ENCODE data around the gene TTBK1.

Gene TTBK1

DNA sequence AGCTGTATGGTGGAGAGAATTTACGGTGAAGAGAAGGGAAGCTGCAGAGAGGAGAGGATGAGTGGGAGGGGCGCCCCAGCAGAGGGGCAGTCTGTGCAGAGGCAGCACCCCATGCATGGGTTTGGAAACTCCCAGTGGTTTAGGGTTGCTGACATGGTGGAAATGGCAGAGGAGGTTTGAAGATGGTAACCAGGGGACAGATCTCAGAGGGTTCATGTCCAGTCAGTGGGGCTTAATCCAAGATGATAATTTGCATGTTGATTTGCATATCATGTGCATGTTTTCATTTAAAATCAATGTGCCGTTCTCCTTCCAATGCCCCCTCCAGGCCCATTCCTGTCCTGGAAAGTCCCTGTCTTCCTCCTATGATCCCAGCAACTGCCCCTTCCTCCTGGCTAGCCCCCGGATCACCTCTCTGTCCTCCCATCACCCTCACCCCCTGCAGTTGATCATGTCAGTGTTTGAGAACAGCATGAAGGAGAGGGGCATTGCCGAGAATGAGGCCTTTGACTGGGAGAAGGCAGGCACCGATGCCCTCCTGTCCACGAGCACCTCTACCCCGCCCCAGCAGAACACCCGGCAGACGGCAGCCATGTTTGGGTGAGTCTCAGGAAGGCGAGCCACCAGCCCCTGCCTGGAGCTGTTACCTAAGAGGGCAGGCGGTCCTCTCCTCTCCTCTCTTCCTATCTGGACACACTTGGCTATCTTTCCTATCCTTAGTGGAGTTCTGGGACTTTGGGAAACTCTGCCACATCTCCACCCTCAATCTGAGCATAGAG, 14.3 kb downstream of the TTBK1 start:
- Histone ChIP-seq H3K27me3 (ENCODE audit: insufficient read depth, low read length) (no peaks in the 10 kb centered on the region), H3K9me3 (ENCODE audit: insufficient read depth, low read depth, low read length) (no peaks in the 10 kb centered on the region), H3K9ac (ENCODE audit: low read depth, low read length) (no peak overlapping the region), H3K4me1 (ENCODE audit: insufficient read depth, low read length) (no peaks in the 10 kb centered on the region), H3K27ac (ENCODE audit: low read length) (no peak overlapping the region), H3K4me3 (ENCODE audit: low read length) (no peak overlapping the region), H3K36me3 (ENCODE audit: insufficient read depth, low read depth, low read length) (no peaks in the 10 kb centered on the region)

DNA sequence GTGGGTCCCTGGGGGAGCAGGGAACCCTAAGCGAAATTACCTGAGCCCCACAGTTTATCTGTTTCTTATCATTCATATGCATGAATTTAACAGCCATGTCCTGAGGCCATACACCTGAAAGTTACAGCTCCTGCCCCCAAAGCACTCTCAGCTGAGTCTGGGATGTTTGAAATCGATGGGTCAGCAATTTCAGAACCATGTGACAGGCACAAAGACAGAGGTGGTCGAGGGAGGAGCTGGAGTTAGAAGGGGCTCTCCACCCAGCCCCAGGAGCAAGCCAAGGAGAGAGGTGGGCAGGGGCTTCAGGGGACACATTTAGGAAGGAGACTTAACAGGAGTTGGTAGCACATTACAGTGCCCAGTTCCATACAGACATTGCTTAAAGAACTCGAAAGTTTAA, 14.9 kb downstream of the TTBK1 start:
- Histone ChIP-seq H3K27ac (ENCODE audit: low read length) (no peak overlapping the region), H3K36me3 (ENCODE audit: insufficient read depth, low read depth, low read length) (no peaks in the 10 kb centered on the region), H3K9me3 (ENCODE audit: insufficient read depth, low read depth, low read length) (no peaks in the 10 kb centered on the region), H3K4me3 (ENCODE audit: low read length) (no peak overlapping the region), H3K4me1 (ENCODE audit: insufficient read depth, low read length) (no peaks in the 10 kb centered on the region), H3K9ac (ENCODE audit: low read depth, low read length) (no peak overlapping the region), H3K27me3 (ENCODE audit: insufficient read depth, low read length) (no peaks in the 10 kb centered on the region)

GRCh38 chr6:43258807-43259686, 15.8 kb downstream of the TTBK1 start:
- Histone ChIP-seq H3K4me1 (ENCODE audit: insufficient read depth, low read length) (no peaks in the 10 kb centered on the region), H3K36me3 (ENCODE audit: insufficient read depth, low read depth, low read length) (no peaks in the 10 kb centered on the region), H3K27me3 (ENCODE audit: insufficient read depth, low read length) (no peaks in the 10 kb centered on the region), H3K9me3 (ENCODE audit: insufficient read depth, low read depth, low read length) (no peaks in the 10 kb centered on the region), H3K4me3 (ENCODE audit: low read length) (no peak overlapping the region), H3K9ac (ENCODE audit: low read depth, low read length) (no peak overlapping the region), H3K27ac (ENCODE audit: low read length) (no peak overlapping the region)

- no peaks in the 10 kb centered on the region for H3K9me3 ChIP-seq (ENCODE audit: insufficient read depth, low read depth, low read length)
- H3K4me1 ChIP-seq (ENCODE audit: insufficient read depth, low read length), result no peaks in the 10 kb centered on the region
- no peaks in the 10 kb centered on the region for H3K27me3 ChIP-seq (ENCODE audit: insufficient read depth, low read length)
- H3K27ac ChIP-seq (ENCODE audit: low read length), result no peak overlapping the region
- no peaks in the 10 kb centered on the region for H3K36me3 ChIP-seq (ENCODE audit: insufficient read depth, low read depth, low read length)
- H3K4me3 ChIP-seq (ENCODE audit: low read length), result no peak overlapping the region
- H3K9ac ChIP-seq (ENCODE audit: low read depth, low read length), result no peak overlapping the region
These were observed 17.5 kb downstream of the TTBK1 start for GRCh38 chr6:43260791-43261190.

DNA sequence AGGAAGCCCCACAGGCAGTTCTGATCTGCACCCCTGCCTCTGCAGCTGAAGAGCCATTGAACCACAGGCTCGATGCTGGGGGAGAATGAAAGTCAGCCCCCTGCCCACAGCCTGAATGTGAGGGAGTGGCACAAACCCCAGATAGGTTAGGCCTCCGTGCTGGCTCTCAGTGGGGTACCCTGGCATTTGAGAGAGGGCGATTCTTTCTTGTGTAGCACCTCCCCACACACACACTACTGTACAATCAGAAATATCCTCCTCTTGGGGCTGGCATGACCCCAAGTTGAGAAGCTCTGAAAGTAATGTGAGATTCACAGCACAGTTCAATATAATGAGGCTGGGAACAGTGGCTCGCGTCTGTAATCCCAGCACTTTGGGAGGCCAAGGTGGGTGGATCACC, 17.9 kb downstream of the TTBK1 start:
- Histone ChIP-seq H3K27ac (ENCODE audit: low read length) (no peak overlapping the region), H3K36me3 (ENCODE audit: insufficient read depth, low read depth, low read length) (no peaks in the 10 kb centered on the region), H3K9me3 (ENCODE audit: insufficient read depth, low read depth, low read length) (no peaks in the 10 kb centered on the region), H3K27me3 (ENCODE audit: insufficient read depth, low read length) (no peaks in the 10 kb centered on the region), H3K4me3 (ENCODE audit: low read length) (no peak overlapping the region), H3K9ac (ENCODE audit: low read depth, low read length) (no peak overlapping the region), H3K4me1 (ENCODE audit: insufficient read depth, low read length) (no peaks in the 10 kb centered on the region)

GRCh38 chr6:43262000-43262779, 18.9 kb downstream of the TTBK1 start:
- Histone ChIP-seq H3K9me3 (ENCODE audit: insufficient read depth, low read depth, low read length) (no peaks in the 10 kb centered on the region), H3K27ac (ENCODE audit: low read length) (no peak overlapping the region), H3K4me3 (ENCODE audit: low read length) (no peak overlapping the region), H3K36me3 (ENCODE audit: insufficient read depth, low read depth, low read length) (no peaks in the 10 kb centered on the region), H3K27me3 (ENCODE audit: insufficient read depth, low read length) (no peaks in the 10 kb centered on the region), H3K4me1 (ENCODE audit: insufficient read depth, low read length) (no peaks in the 10 kb centered on the region; the same call in 1 of the 2 replicates), H3K9ac (ENCODE audit: low read depth, low read length) (no peak overlapping the region)

DNA sequence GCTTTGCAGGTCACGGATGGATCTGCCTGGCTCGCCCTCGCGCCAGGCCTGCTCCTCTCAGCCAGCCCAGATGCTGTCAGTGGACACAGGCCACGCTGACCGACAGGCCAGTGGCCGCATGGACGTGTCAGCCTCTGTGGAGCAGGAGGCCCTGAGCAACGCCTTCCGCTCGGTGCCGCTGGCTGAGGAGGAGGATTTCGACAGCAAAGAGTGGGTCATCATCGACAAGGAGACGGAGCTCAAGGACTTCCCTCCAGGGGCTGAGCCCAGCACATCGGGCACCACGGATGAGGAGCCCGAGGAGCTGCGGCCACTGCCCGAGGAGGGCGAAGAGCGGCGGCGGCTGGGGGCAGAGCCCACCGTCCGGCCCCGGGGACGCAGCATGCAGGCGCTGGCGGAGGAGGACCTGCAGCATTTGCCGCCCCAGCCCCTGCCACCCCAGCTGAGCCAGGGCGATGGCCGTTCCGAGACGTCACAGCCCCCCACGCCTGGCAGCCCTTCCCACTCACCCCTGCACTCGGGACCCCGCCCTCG, 19.6 kb downstream of the TTBK1 start:
- Histone ChIP-seq H3K9ac (ENCODE audit: low read depth, low read length) (no peak overlapping the region), H3K36me3 (ENCODE audit: insufficient read depth, low read depth, low read length) (no peaks in the 10 kb centered on the region), H3K27me3 (ENCODE audit: insufficient read depth, low read length) (peaks cover 5% of the 10 kb centered on the region), H3K9me3 (ENCODE audit: insufficient read depth, low read depth, low read length) (no peaks in the 10 kb centered on the region), H3K4me3 (ENCODE audit: low read length) (no peak overlapping the region), H3K4me1 (ENCODE audit: insufficient read depth, low read length) (peaks cover 6% of the 10 kb centered on the region; the same call in 1 of the 2 replicates), H3K27ac (ENCODE audit: low read length) (no peak overlapping the region)

DNA sequence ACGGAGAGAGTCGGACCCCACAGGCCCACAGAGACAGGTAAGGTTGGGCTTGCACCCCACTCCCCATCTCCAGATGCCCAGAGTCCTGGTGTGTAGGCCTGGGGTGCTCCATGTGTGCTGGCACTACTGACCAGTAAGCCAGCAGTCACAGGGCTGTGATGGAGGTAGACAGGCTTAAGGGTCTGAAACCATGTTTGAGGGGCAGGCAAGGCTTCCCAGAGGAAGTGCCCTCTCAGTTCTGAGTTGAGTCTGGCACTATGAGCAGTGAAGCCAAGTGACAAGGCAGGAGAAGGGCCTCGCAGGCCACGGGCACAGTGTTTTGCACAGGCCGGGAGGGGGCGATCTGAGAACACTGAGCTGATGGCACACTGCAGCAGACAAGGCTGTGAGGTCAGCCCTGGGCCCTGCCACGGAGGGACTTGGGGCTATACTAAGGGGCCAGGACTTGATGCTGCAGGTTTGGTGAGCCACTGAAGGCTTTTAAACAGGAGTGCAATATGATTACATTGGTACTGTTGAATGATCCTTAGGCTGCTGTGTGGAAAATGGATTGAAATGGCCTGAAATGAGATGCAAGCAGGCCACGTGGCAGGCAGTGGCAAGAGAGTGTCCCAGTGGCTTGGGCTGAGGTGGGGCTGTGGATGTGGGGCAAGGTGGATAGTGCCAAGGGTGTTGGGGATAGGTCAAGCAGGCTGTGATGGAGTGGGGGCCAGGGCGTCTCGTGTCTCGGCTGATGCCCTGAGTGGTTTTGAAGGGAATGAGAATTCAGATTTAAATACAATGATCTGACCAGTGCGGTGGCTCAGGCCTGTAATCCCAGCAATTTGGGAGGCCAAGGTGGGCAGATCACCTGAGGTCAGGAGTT, 20.3 kb downstream of the TTBK1 start:
- no peak overlapping the region for H3K4me3 ChIP-seq (ENCODE audit: low read length)
- no peaks in the 10 kb centered on the region for H3K9me3 ChIP-seq (ENCODE audit: insufficient read depth, low read depth, low read length)
- H3K27me3 ChIP-seq (ENCODE audit: insufficient read depth, low read length), result peaks cover 12% of the 10 kb centered on the region
- no peak overlapping the region for H3K27ac ChIP-seq (ENCODE audit: low read length)
- peaks cover 6% of the 10 kb centered on the region; the same call in 1 of the 2 replicates for H3K4me1 ChIP-seq (ENCODE audit: insufficient read depth, low read length)
- no peaks in the 10 kb centered on the region for H3K36me3 ChIP-seq (ENCODE audit: insufficient read depth, low read depth, low read length)
- no peak overlapping the region for H3K9ac ChIP-seq (ENCODE audit: low read depth, low read length)

GRCh38 chr6:43264599-43265145, 21.4 kb downstream of the TTBK1 start:
- Histone ChIP-seq H3K9ac (ENCODE audit: low read depth, low read length) (no peak overlapping the region), H3K27ac (ENCODE audit: low read length) (no peak overlapping the region), H3K27me3 (ENCODE audit: insufficient read depth, low read length) (peaks cover 24% of the 10 kb centered on the region), H3K36me3 (ENCODE audit: insufficient read depth, low read depth, low read length) (no peaks in the 10 kb centered on the region), H3K4me3 (ENCODE audit: low read length) (no peak overlapping the region), H3K9me3 (ENCODE audit: insufficient read depth, low read depth, low read length) (no peaks in the 10 kb centered on the region), H3K4me1 (ENCODE audit: insufficient read depth, low read length) (peaks cover 6% of the 10 kb centered on the region; the same call in 1 of the 2 replicates)

- Histone ChIP-seq H3K27ac (ENCODE audit: low read length) (no peak overlapping the region), H3K4me1 (ENCODE audit: insufficient read depth, low read length) (peaks cover 6% of the 10 kb centered on the region; the same call in 1 of the 2 replicates), H3K9ac (ENCODE audit: low read depth, low read length) (no peak overlapping the region), H3K9me3 (ENCODE audit: insufficient read depth, low read depth, low read length) (no peaks in the 10 kb centered on the region), H3K4me3 (ENCODE audit: low read length) (no peak overlapping the region), H3K36me3 (ENCODE audit: insufficient read depth, low read depth, low read length) (no peaks in the 10 kb centered on the region), H3K27me3 (ENCODE audit: insufficient read depth, low read length) (peaks cover 33% of the 10 kb centered on the region)
These were observed 22.3 kb downstream of the TTBK1 start for GRCh38 chr6:43265564-43265963.

Data from iPS-20b (cell line).